Stimulated activated CD8-positive, alpha-beta memory T cell treated with anti-CD3 and anti-CD28 coated beads, Interleukin-12 subunit alpha, Interleukin-12 subunit beta, amount 100 ng/mL, for 4 hours (primary cell): ENCODE data around the gene GPBP1L1.
"Not testable (repeated sequence)": the region's sequence is repeated elsewhere in the genome, so short reads cannot be mapped to it uniquely, and the experiment has no call there.

ENCODE experiments used
- DNase-seq: peaks from one replicate; pipeline ENCODE4 v3.0.0-alpha.2; 2020; ENCODE audit warnings: low read depth

The GPBP1L1 gene

GRCh38 chr1:45640293-45640692 is 46.0 kb downstream of the GPBP1L1 start:
- DNase-seq = no peak

- DNase-seq = no peak
These were observed 51.1 kb downstream of the GPBP1L1 start for GRCh38 chr1:45635211-45635610.

DNA sequence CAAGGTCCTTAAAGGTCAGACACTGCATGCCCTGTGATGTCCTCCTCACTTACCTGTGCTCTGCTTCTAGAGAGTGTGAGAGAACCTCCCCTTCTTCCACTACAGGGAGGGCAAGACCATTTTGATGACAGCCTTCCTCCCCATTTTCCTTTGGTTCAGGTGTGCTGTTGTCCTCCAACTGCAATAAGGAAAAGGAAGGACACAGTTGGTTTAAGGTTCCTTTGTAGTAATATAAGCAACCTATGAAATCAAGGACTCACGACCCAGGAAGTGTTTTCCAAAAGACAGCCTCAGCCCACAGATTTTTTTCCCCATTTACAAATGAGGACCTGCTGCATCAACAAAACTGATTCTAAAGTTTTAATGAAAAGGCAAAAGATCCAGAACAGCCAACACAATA is 55.9 kb downstream of the GPBP1L1 start:
- DNase-seq = no peak

DNA sequence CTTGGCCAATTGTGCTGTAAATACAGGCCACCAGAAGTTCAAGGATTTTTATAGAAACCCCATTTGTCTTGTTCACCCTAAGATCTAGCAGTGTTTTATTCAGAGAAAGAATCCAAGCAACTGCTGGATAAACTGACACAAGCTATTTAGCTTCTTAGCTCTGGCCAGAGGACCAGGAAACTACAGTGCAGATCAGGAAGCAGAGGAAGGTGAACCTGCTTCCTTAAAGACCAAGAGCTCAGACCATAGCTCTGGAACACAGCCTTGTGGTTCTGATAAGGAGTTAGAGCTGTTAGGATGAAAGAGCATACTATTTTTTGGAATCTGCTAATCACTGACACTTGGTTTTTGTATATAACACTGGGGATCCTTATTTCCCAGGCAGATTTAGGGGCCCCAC is 57.3 kb downstream of the GPBP1L1 start:
- DNase-seq = no peak

GRCh38 chr1:45623972-45624371 is 62.4 kb downstream of the GPBP1L1 start, which contains the start of gene CCDC17:
CCDC17 (minus strand) TSS chr1:45624054; CDS start chr1:45623909, 145 bp downstream.
- no peak for DNase-seq

DNA sequence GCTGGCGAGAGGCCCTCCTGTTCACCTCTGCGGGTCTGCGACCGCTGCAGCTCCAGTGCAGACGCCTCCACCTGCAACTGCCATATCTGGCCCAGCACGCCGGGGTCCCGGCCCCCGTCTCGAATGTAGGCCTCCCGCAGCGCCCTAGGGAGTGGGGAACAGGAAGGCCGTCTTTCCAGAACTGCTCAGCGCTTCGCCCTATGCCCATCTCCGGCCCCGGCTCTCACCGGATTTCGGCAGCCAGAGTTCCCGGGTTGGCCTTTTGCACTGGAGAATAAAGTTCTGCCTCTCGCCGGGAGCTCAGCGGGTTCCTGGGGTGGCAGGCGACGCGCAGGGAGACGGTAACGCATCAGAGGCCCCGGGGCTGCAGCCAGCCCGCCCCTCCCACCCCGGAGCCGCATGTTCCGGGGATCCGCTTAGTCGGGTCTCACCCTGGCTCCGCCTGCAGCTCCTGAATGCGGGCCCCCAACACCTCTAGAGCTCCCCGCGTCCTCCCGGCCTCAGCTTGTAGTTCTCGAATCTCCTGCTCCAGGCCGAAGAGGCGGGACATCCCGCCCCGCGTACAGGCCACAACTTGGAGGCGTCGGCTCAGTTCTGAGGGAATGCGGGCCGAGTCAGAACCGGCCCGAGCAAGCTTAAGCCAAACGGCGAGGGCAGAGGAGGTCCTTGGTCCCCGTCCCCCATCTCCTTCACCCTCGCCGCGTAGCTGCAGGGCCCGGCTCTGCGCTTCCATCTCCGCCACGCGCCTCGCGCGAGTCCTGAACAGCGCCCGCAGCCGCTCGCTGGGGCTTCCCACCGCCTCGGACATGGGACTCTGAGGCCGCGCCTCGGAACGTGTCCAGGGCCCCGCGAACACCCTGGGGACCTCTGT is 63.6 kb downstream of the GPBP1L1 start:
- no peak for DNase-seq

DNA sequence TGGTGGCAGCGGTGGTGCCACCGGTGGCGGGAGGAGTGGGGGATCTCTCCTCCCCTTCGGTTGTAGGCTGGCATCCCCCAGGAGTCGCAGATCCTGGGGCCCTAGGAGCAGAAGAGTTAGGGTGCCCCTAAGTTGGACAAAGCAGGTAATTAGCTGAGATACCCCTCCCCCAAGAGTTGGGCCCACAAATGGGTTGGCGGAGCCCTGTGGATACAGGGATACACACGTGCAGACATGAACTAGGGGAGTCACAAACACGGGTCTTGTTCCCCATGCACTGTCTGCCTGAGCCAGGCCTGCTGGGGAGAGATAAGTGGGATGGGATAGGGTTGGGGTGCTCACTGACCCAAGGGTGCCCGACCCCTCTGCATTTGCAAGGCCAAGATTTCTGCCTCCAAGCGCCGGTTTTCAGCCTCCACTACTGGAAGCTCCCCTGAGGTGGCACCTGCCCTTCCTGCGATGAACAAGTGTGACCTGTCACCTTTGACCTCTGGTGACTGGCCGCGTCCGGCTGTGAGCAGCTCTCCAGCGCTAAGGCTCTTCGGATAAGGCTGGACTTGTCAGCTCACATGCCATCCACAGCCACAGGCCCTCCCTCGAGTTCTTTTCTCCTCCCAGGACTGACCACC is 64.3 kb downstream of the GPBP1L1 start:
- no peak for DNase-seq

DNA sequence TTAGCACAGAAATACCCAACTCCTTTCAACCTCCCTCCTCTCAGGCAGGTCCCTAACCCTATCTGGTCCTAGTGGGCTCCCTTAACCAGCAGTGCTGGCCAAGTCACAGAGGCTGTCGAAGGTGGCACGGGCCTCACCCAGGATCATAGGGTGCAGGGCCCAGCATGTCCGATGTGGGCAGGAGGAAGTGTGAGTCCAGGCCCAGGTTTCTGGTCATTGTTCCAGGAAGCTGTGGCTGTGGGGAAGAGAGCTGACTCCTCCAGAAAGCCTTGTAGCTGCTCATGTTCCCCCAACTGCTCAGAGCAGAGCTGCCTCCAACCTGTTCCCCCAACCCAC is 64.9 kb downstream of the GPBP1L1 start:
- DNase-seq = no peak

GRCh38 chr1:45620588-45621500 is 65.5 kb downstream of the GPBP1L1 start:
- DNase-seq = no peak

DNA sequence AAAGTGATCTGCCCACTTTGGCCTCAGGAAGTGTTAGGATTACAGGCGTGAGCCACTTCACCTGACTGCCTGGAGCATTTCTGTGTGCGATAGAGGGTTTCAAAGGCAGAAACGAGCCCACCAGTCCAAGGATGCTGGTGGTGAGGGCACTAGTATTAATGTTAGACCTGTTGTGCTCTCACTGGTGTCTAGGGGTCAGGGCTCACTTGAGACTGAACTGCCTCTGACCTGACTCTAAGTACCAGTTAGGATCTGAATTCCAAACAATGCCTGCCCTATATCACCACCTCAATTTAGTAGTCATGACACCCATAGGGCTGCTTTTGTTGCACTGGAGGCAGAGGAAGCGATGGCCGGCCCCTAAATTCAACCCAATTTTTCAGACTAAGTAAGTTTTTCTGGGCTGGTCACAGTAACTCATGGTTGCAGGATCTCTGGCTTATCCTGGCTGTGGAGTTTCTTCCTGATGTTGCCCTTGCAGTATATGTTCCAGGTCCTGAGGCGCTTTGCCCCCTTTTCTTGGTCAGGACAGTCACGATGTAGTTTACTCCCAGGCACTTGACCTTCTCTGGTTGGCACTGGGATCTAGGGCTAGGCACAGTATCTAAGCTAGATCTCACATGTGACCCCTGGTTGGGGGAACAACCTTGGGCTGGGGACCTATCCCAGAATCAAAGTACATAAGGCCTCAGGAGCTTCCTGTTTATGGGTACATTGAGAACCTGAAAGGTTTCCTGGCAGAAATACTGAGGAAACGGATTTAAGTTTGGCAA is 67.0 kb downstream of the GPBP1L1 start:
- DNase-seq = no peak

DNA sequence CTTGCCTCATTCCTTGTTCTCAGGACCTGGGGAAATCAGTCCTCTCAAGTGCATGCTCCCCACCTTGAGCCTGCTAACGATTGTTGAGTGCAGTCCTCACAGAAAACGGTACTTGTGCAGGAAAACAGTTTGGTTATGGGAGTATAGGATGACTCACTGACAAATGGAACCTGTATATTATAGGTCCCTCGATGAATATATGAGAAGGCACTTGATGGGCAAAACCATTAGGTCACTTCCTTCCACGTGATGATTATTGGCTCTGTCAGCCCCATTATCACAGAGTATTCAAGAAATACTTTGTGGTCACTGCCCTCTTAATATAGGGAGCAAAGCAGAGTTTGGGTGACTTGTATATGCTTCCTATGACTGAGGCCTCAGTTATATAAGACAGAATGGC is 68.7 kb downstream of the GPBP1L1 start:
- no peak for DNase-seq

- DNase-seq = no peak
These were observed 70.4 kb downstream of the GPBP1L1 start for GRCh38 chr1:45615885-45616284.

DNA sequence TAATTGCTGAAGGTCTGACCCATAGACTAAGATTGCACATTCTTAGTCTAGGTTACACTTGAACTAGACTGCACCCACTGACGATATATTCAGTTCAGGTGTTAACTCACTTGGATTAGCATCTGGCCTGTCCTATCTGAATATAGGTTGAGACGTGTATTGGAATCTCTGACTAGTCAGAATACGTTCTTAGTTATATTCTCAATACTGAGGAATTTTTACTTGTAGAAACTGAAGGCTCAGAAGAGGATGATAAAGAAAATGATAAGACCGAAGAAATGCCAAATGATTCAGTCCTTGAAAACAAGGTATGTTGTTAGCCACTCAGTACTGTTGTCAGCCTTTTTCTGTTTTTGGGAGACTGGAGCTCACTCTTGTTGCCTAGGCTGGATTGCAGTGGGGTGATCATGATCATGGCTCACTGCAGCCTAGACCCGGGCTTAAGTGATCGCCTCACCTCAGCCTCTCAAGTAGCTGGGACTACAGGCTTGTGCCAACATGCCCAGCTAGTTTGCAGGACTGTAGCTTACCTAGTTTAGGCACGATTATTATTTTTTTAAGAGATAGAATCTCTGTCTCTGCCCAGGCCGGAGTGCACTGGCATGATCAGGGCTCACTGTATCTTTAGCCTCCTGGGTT is 73.3 kb downstream of the GPBP1L1 start:
- no peak for DNase-seq

- DNase-seq = no peak
These were observed 75.6 kb downstream of the GPBP1L1 start for GRCh38 chr1:45610589-45611226.

- no peak for DNase-seq
These were observed 77.9 kb downstream of the GPBP1L1 start for GRCh38 chr1:45608175-45609156.

DNA sequence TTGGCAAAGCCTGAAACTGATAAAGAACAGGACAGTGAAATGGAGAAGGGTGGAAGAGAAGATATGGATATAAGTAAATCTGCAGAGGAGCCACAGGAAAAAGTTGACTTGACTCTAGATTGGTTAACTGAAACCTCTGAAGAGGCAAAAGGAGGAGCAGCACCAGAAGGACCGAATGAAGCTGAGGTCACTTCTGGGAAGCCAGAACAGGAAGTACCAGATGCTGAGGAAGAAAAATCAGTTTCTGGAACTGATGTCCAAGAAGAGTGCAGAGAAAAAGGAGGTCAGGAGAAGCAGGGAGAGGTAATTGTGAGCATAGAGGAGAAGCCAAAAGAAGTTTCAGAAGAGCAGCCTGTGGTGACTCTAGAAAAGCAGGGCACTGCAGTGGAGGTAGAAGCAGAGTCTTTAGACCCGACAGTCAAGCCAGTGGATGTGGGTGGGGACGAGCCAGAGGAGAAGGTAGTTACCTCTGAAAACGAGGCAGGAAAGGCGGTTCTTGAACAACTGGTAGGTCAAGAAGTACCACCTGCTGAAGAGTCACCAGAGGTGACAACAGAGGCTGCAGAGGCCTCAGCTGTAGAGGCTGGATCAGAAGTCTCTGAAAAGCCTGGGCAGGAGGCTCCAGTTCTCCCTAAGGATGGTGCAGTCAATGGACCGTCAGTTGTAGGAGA is 78.8 kb downstream of the GPBP1L1 start:
- DNase-seq = no peak

DNA sequence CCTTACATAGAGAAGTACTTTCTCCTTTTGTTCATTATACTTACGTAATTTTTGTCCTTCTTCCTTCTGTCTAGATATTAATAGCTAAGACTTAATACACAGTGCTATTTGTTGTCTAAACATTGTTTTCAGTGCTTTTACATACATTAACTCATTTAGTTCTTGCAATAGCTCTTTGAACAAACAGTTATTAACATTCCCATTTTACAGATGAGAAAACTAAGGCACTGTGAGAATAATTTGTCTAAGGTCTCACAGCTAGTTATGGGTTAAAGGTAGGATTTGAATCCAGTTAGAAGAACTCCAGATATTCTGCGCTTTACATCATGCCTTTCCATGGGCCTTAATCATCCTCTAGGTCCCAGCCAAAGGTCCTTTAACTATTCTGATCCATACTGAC is 82.1 kb downstream of the GPBP1L1 start:
- DNase-seq = no peak

DNA sequence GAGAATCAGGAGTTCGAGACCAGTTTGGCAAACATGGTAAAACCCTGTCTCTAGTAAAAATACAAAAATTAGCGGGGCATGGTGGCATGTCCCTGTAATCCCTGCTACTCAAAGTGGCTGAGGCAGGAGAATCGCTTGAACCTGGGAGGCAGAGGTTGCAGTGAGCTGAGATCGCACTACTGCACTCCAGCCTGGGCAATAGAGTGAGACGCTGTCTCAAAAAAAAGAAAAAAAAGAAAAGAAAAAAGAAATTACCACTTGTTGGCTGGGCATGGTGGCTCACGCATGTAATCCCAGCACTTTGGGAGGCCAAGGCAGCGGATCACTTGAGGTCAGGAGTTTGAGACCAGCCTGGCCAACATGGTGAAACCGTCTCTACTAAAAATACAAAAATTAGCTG is 89.6 kb downstream of the GPBP1L1 start:
- DNase-seq = not testable (repeated sequence)

GRCh38 chr1:45594412-45594811 is 91.9 kb downstream of the GPBP1L1 start:
- no peak for DNase-seq
